GM19468 (cell line): ENCODE results near the gene FAM184A.
"Not testable (repeated sequence)": the region's sequence is repeated elsewhere in the genome, so short reads cannot be mapped to it uniquely, and the experiment has no call there.

Source experiments
- ATAC-seq: cut with Tn5 transposase; IDR thresholded peaks from one replicate; pipeline ENCODE4 v1.9.1; 2021; ENCODE audit warnings: mild to moderate bottlenecking, moderate library complexity, moderate number of reproducible peaks; ENCODE audit not compliant: unreplicated experiment; ENCODE audit errors: extremely low read depth

FAM184A gene

GRCh38 chr6:119025793-119026192 lies 52.7 kb downstream of the FAM184A start:
- ATAC-seq, result no peak

DNA sequence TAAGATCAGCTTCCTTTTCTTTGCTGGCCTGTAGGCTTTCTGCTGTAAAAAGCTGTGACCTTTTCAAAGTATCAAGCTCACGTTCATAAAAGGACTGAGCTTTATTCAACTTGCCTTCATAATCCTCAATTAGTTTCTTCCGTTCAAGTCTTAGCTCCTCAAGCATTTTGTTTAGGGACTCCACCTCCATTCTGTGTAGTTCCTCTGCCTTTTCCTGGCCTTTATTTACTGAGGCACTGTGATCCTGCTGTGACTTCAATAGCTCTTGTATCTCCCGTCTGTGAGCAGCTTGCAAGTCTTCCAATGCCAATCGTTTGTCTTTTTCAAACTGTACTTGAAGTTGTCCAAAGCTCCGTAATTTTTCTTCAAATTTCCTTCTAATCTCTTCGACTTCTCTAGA lies 54.4 kb downstream of the FAM184A start:
- ATAC-seq, result no peak

DNA sequence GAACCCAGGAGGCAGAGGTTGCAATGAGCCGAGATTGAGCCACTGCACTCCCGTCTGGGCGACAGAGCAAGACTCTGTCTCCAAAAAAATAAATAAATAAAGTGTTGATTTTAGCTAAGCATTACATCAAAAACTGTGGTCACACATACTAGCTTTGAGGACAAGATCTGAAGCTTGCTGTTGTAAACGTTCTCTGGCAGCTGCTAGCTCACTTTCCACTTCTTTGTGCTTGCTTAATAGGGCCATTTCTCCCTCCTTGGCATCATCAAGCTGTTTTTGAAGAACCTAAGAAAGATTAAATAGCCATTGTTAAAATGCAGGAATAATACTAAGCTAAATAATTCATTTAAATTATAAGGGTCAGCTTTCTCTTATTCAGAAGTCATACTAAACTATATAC lies 55.7 kb downstream of the FAM184A start:
- no peak for ATAC-seq

- no peak for ATAC-seq
Measured at GRCh38 chr6:119020597-119021561, 57.6 kb downstream of the FAM184A start.

DNA sequence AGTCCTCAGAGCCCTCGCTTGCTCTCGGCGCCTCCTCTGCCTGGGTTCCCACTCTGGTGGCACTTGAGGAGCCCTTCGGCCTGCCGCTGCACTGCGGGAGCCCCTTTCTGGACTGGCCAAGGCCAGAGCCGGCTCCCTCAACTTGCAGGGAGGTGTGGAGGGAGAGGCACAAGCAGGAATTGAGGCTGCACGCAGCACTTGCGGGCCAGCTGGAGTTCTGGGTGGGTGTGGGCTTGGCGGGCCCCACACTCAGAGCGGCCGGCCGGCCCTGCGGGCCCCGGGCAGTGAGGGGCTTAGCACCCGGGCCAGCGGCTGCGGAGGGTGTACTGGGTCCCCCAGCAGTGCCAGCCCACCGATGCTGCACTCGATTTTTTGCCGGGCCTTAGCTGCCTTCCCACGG lies 63.3 kb downstream of the FAM184A start:
- not testable (repeated sequence) for ATAC-seq

- ATAC-seq, result no peak
Measured at GRCh38 chr6:119012521-119012920, 65.9 kb downstream of the FAM184A start.

DNA sequence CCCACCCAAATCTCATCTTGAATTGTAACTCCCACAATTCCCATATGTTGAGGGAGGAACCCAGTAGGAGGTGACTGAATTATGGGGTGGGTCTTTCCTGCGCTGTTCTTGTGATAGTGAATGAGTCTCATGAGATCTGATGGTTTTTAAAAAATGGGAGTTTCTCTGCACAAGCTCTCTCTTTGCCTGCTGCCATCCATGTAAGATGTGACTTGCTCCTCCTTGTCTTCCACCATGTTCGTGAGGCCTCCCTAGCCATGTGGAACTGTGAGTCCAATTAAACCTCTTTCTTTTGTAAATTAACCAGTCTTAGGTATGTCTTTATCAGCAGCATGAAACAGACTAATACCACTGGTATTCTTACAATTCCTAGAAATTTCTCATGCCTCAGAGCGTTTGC lies 69.2 kb downstream of the FAM184A start:
- not testable (repeated sequence) for ATAC-seq

DNA sequence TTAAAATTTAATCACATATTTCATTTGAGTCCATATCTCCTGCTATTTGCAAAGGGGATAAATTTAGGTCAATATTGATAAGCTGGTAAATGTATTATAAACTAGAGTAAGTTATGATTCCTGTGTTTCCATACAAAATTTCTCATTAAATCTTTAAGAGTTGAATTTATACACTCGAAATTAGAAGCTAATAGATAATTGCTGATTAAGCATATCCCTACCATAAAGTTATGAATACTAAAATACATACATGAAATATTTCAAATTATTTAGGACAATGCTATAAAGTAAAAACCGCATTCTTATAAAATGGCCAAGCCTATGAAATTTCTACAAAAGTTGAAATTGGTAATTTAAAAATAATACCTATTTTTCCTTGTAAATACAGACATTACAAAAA lies 71.5 kb downstream of the FAM184A start:
- no peak for ATAC-seq

- ATAC-seq, result no peak
Measured at GRCh38 chr6:119002069-119002468, 76.4 kb downstream of the FAM184A start.

- no peak for ATAC-seq
Measured at GRCh38 chr6:118999494-119000040, 78.9 kb downstream of the FAM184A start.

GRCh38 chr6:118997426-118997825 lies 81.0 kb downstream of the FAM184A start:
- not testable (repeated sequence) for ATAC-seq

- no peak for ATAC-seq
Measured at GRCh38 chr6:118996289-118996820, 82.1 kb downstream of the FAM184A start.

DNA sequence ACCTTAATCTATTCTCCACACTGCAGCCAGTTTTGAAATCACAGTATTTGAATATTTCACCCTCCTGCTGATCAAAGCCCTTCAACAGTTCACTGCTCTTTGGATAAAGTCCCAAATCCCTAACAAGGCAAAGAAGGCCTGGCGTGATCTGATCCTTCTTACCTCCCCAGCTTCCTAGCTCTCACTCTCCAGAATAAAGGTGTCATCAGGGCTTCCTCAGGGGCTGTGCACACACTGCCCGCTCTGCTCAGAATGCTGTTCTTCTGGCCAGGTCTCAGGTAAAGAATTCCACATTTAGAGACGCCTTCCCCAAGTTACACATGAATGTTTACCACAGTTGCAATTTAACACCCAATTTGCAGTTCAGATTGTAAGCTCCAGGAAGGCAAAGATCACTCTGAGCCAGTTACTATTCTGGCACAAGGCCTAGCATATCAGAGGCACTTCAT lies 84.6 kb downstream of the FAM184A start:
- no peak for ATAC-seq

DNA sequence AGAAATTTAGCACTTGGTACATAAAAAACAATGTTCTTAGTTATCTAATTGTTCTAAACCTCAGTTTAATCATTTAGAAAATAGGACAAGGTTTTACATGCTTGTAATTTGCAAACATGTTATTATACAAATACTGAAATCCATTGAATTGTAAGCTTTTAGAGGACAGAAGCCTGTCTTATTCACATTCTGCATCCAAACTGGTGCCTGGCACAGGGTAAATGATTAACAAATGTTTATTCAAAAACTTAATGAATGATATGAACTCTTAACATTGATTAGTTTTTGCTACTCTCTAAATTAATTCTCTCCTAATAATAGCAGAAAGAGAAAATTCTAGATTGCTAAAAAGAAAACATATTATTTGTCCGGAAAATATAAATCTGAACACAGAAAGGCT lies 85.1 kb downstream of the FAM184A start:
- ATAC-seq, result no peak

DNA sequence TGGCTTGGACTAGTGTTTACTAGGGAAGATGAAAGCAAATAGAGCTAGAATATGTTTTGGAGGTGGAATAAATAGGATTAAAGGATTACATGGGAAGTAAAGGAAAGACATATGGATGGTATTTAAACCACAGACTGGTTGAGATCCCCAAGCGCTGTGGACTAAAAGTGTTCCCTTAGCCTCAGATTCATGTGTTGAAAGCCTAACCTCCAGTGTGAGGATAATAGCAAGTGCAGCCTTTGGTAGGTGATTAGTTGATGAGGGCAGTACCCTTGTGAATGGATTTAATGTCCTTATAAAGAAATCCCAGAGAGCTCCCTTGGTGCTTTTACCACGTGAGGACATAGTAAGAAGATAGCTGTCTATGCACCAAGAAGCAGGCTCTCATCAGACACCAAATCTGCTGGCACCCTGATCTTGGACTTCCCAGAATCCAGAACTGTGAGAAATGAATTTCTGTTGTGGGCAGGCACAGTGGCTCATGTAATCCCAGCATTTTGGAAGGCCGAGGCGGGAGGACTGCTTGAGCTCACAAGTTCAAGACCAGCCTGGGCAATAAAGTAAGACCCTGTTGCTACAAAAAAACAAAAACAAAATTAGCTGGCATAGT lies 86.2 kb downstream of the FAM184A start:
- ATAC-seq, result no peak

- ATAC-seq, result no peak
Measured at GRCh38 chr6:118986312-118986711, 92.2 kb downstream of the FAM184A start.

DNA sequence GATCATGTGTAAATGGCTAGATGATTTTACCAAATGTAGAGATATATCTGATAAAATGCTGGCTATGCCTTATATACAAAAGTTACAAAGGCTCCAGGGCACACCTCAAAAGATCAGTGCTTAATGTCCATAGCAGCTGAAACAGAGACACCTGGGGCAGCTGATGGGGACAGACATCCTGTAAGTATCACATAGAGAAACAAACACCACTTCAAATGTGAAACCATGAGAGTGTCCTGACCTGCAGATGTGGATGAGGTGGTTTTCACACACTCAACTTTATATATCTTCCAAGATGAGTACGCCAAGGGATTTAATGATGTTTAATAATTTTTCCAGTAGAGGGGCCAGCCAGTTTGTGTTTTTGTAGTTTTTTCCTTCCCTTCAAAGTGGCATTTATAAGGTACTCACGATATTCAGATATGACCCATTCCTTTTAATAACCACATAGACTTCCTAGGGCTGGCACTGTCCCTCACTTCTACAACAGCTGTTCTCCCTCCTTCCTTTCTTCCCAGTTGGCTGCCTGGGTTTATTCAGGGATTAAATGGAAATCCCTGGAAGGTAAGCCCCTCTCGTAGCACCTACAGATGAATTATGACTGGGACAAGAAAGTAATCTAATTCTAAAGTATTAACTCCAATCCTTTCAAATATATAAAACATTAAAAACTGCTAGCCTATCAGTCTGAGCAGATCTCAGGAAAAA lies 93.2 kb downstream of the FAM184A start:
- ATAC-seq, result no peak

- ATAC-seq, result no peak
Measured at GRCh38 chr6:118984342-118984741, 94.1 kb downstream of the FAM184A start.

GRCh38 chr6:118982575-118982911 lies 95.9 kb downstream of the FAM184A start:
- ATAC-seq, result no peak

GRCh38 chr6:118981884-118982574 lies 96.4 kb downstream of the FAM184A start:
- ATAC-seq, result no peak
